ENCODE measurements around the gene PPARG.
"Not testable (repeated sequence)": the region's sequence is repeated elsewhere in the genome, so short reads cannot be mapped to it uniquely, and the experiment has no call there.

Gene PPARG

DNA sequence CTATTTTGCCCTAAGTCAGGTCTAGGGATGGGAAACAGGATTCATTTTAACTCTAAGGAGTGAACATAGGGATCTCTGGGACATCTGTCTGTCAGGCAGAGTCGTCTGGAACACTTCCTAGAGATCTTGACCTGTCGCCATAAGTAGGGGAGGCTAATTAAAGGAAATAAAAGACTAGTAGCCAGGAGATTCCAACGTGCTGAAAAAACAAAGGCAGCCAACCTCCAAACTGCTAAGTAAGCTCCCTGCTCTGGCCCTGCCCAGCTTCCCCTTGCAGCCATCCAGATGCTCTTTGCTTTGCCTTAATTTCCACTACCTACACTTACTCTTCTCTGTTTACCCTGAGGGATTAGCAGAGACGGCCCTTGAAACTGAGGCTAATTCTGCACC, 177.0 kb downstream of the PPARG start:
- no peak for DNase-seq

- no peak for DNase-seq
These were observed 178.9 kb downstream of the PPARG start for GRCh38 chr3:12467746-12468145.

DNA sequence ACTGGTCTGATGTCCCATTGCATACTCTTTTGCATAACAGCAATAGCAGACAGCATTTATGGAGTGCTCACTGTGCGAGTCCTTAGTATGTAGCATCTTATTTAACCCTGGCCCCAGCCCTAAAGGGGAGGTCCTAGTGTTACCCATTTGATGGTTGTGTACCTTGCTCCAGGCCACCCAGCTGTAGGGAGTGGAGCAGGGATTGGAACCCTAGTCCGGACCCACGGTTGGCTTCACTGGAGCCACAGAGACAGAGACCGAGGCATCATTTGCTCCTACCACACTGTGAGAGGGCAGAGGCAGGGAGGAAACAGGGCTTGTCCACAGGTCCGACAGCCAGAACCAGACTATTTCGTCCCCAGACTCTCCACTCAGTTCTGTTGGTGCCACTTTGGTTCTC, 179.4 kb downstream of the PPARG start:
- no peak for DNase-seq

- no peak for DNase-seq
These were observed 179.9 kb downstream of the PPARG start for GRCh38 chr3:12468757-12469156.

DNA sequence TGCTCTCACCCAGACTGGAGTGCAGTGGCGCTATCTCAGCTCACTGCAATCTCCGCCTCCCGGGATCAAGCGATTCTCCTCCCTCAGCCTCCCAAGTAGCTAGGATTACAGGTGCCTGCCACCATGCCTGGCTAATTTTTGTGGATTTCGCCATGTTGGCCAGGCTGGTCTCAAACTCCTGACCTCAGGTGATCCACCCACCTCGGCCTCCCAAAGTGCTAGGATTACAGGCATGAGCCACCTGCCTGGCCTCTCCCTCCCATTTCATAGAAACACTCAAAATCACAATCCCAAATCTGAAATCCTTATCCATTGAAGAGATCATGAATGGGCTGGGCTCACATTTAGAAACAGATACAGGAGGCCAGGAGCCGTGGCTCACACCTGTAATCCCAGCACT, 180.4 kb downstream of the PPARG start:
- DNase-seq = not testable (repeated sequence)

DNA sequence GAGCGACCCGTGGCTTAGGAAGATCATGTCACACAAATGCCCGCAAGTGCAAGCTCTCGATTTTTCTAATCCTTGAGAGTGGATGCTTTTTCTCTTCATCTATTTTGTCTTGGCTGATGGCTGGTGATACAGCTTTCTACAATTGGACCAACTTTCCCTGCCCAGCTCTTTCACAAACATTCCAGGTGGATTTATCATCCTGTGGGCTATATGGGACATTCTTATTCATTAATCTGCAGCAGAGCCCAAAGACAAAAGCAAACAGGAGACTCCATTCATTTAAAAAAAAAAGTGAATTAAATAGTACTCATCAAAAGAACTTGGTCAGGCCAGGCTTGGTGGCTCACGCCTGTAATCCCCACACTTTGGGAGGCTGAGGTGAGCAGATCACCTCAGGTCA, 181.2 kb downstream of the PPARG start:
- no peak for DNase-seq

DNA sequence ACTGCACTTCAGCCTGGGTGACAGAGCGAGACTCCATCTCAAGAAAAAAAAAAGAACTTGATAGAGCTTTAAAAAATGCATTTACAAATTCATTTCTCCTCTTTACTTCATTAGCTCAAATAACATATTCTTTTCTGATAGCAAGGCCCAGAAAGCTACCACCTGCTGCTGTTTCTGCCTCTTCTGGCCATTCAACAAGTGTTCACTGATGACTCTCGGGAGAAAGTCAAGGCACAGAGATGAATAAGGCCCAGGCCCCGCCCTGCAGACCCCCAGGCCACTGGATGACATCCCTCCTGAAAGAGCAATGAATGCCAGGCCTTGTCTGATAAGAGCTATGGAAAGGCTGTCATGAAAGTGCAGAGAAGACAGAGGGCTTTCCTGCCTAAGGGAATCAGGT, 181.8 kb downstream of the PPARG start:
- no peak for DNase-seq

- peak; percentile 14 for DNase-seq
These were observed 182.4 kb downstream of the PPARG start for GRCh38 chr3:12471241-12471640.

GRCh38 chr3:12472000-12472610, 183.2 kb downstream of the PPARG start:
- no peak for DNase-seq

DNA sequence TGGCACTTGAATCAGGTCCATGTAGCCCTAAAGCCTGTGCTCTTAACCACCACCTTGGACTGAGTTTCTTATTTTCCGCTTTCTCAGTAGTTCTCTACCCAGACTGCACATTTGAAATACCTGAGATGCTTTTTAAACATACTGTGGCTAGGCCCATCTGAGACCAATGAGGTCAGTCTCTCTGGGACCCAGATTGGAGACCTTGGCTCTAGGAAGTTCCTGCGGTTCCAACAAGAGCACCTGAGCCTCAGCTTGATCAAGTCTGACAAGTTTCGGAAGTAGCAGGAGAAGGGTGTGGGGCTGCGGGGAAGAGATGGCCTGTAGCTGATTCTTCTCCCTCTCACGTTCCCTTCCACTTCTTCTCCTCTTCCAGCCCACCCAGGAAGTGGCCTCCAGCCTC, 183.9 kb downstream of the PPARG start:
- no peak for DNase-seq

- no peak for DNase-seq
These were observed 184.6 kb downstream of the PPARG start for GRCh38 chr3:12473511-12473910.

GRCh38 chr3:12476238-12476897, 187.5 kb downstream of the PPARG start:
- no peak for DNase-seq

GRCh38 chr3:12477256-12477655, 188.4 kb downstream of the PPARG start:
- DNase-seq = no peak

DNA sequence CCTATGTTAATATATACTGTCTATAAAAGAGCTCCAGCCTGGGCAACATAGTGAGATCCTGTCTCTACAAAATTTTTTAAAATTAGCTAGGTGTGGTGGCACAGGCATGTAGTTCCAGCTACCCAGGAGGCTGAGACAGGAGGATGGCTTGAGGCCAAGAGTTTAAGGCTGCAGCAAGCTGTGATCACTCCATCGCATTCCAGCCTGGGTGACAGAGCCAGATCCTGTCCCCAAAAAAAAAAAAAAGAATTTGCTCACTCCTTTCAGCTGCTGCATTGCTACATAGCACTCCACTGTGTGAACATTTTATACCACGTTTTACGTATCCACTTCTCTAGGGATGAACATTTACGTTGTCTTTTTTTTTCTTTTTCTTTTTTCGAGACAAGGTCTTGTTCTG, 189.5 kb downstream of the PPARG start:
- DNase-seq = no peak

DNA sequence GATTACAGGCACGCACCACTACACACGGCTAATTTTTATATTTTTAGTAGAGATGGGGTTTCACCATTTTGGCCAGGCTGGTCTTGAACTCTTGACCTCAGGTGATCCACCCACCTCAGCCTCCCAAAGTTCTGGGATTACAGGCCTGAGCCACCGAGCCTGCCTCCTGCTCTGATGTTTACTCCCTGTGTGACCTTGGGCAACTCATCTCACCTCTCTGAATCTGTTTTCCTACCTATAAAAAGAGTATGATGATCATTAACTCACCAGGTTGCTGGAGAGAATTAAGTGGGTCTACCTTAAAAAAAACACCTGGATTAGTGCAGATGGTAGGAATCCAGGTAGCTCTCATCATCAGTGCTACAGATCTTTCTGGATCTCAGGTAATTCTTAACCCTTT, 190.3 kb downstream of the PPARG start:
- not testable (repeated sequence) for DNase-seq

GRCh38 chr3:12479919-12480427, 191.1 kb downstream of the PPARG start:
- no peak for DNase-seq

- no peak for DNase-seq
These were observed 194.5 kb downstream of the PPARG start for GRCh38 chr3:12483410-12483809.

DNA sequence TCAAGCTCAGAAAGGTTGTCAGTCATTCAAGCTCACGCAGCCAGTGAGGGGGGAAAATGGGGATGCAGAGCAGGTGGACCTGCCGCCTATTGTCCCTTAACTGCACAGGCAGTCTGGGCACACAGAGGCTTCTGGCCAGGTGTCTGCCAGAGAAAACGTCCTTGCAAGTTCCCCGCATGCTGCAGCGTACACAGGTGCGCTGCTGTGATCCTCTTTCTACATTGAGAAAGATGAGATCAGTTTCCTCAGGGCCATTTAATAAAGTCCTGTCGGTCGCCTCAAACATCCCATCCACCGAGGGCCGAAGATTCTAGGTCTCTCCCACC, 195.0 kb downstream of the PPARG start:
- DNase-seq = no peak
